ENCODE data around the gene PRKN.

The PRKN gene

GRCh38 chr6:161608771-161609170 is 1118.8 kb downstream of the PRKN start:
- no peak for DNase-seq (ENCODE audit: low read depth in 2 of 2)

- DNase-seq (ENCODE audit: low read depth in 2 of 2): no peak
These were observed 1119.8 kb downstream of the PRKN start for GRCh38 chr6:161607696-161608297.

- DNase-seq (ENCODE audit: low read depth in 2 of 2): no peak
These were observed 1125.2 kb downstream of the PRKN start for GRCh38 chr6:161602359-161602758.

- no peak for DNase-seq (ENCODE audit: low read depth in 2 of 2)
These were observed 1128.7 kb downstream of the PRKN start for GRCh38 chr6:161598896-161599295.

- no peak for DNase-seq (ENCODE audit: low read depth in 2 of 2)
These were observed 1130.6 kb downstream of the PRKN start for GRCh38 chr6:161596807-161597520.

- DNase-seq (ENCODE audit: low read depth in 2 of 2): no peak
These were observed 1133.2 kb downstream of the PRKN start for GRCh38 chr6:161594412-161594811.

- no peak for DNase-seq (ENCODE audit: low read depth in 2 of 2)
These were observed 1136.5 kb downstream of the PRKN start for GRCh38 chr6:161590961-161591627.

- DNase-seq (ENCODE audit: low read depth in 2 of 2): no peak
These were observed 1140.7 kb downstream of the PRKN start for GRCh38 chr6:161586887-161587286.

- no peak for DNase-seq (ENCODE audit: low read depth in 2 of 2)
These were observed 1142.8 kb downstream of the PRKN start for GRCh38 chr6:161584621-161585340.

- DNase-seq (ENCODE audit: low read depth in 2 of 2): no peak
These were observed 1143.5 kb downstream of the PRKN start for GRCh38 chr6:161584051-161584450.

GRCh38 chr6:161583584-161583983 is 1144.0 kb downstream of the PRKN start:
- DNase-seq (ENCODE audit: low read depth in 2 of 2): no peak

- no peak for DNase-seq (ENCODE audit: low read depth in 2 of 2)
These were observed 1149.1 kb downstream of the PRKN start for GRCh38 chr6:161578478-161578877.

GRCh38 chr6:161575523-161576254 is 1151.9 kb downstream of the PRKN start:
- no peak for DNase-seq (ENCODE audit: low read depth in 2 of 2)

GRCh38 chr6:161568885-161569456 is 1158.6 kb downstream of the PRKN start:
- no peak for DNase-seq (ENCODE audit: low read depth in 2 of 2)

- DNase-seq (ENCODE audit: low read depth in 2 of 2): no peak
These were observed 1162.6 kb downstream of the PRKN start for GRCh38 chr6:161564952-161565351.

- no peak for DNase-seq (ENCODE audit: low read depth in 2 of 2)
These were observed 1165.7 kb downstream of the PRKN start for GRCh38 chr6:161561908-161562307.

GRCh38 chr6:161557333-161558107 is 1170.0 kb downstream of the PRKN start:
- DNase-seq (ENCODE audit: low read depth in 2 of 2): no peak

GRCh38 chr6:161554883-161555282 is 1172.7 kb downstream of the PRKN start:
- no peak for DNase-seq (ENCODE audit: low read depth in 2 of 2)

- no peak for DNase-seq (ENCODE audit: low read depth in 2 of 2)
These were observed 1177.5 kb downstream of the PRKN start for GRCh38 chr6:161549977-161550655.

GRCh38 chr6:161548713-161549296 is 1178.8 kb downstream of the PRKN start:
- DNase-seq (ENCODE audit: low read depth in 2 of 2): no peak

All from stimulated activated CD4-positive, alpha-beta T cell treated with anti-CD3 and anti-CD28 coated beads, Interleukin-15, amount 100 ng/mL, for 48 hours (primary cell).